HepG2 (cell line): Measurements from ENCODE around the gene RASGRP1. TPM values are rescaled to one million over a fixed set of nuclear protein-coding genes. Genes with fewer than 3 reads are reported as not detected.

Experiments
- ARHGAP35 ChIP-seq: sonication (generic); formaldehyde crosslinking; IDR thresholded peaks from 2 replicates; pipeline ENCODE4 v1.9.0; 2022; ENCODE audit warnings: mild to moderate bottlenecking, inconsistent platforms, moderate library complexity, missing genetic modification reagents, borderline replicate concordance
- NFE2L2 ChIP-seq: fragments of 150-350 bp; IDR thresholded peaks from 2 replicates; pipeline ENCODE4 v1.6.1; 2014; ENCODE audit warnings: low read length
- RAD51 ChIP-seq: fragments of 450-650 bp; IDR thresholded peaks from 2 replicates; pipeline ENCODE4 v1.6.1; 2016; ENCODE audit warnings: borderline replicate concordance
- SIN3A ChIP-seq: IDR thresholded peaks from 2 replicates; pipeline ENCODE4 v1.6.1; 2011; ENCODE audit warnings: low read depth, mild to moderate bottlenecking, control low read depth, low read length, borderline replicate concordance
- SKIL ChIP-seq: sonication (generic); formaldehyde crosslinking; IDR thresholded peaks from 2 replicates; pipeline ENCODE4 v1.8.0; 2022; ENCODE audit warnings: missing genetic modification reagents, mild to moderate bottlenecking, moderate library complexity, borderline replicate concordance
- ZNF264 ChIP-seq: sonication (generic); formaldehyde crosslinking; IDR thresholded peaks from 2 replicates; pipeline ENCODE4 v1.4.0; 2020; ENCODE audit warnings: missing genetic modification reagents
- ZNF407 ChIP-seq: sonication (generic); formaldehyde crosslinking; IDR thresholded peaks from one replicate; pipeline ENCODE4 v1.5.1; 2020; ENCODE audit warnings: mild to moderate bottlenecking, missing genetic modification reagents; ENCODE audit errors: not compliant biosample characterization
- ZNF619 ChIP-seq: sonication (generic); formaldehyde crosslinking; IDR thresholded peaks from 2 replicates; pipeline ENCODE4 v1.4.0; 2020; ENCODE audit warnings: mild to moderate bottlenecking, missing genetic modification reagents
- ZNF670 ChIP-seq: sonication (generic); formaldehyde crosslinking; IDR thresholded peaks from 2 replicates; pipeline ENCODE4 v1.8.0; 2022; ENCODE audit warnings: mild to moderate bottlenecking, missing genetic modification reagents, borderline replicate concordance
- ZNF777 ChIP-seq: sonication (generic); formaldehyde crosslinking; IDR thresholded peaks from 2 replicates; pipeline ENCODE4 v1.4.0; 2020; ENCODE audit warnings: missing genetic modification reagents
- polyA plus RNA-seq, 8 experiments: library from polyadenylated mRNA; depleted of rRNA in 3 of 8; stranded (reverse) in 7 of 8; unstranded in 1 of 8; fragments of >200 nt; fragmentation: Illumina TruSeq in 4 of 8; extraction: Trizol in 4 of 8; gene quantifications; 2 replicates each; pipeline versions ENCODE4 v1.2.1 to v1.2.3, GENCODE V29; 2011 to 2016; ENCODE audit warnings: low read depth in 4 of 8, missing spikeins in 1 of 8, mixed read lengths in 1 of 8; ENCODE audit not compliant: insufficient read depth in 1 of 8
- total RNA-seq, 5 experiments: library from RNA; depleted of rRNA; stranded (reverse); fragments of >200 nt; fragmentation: Illumina TruSeq; extraction: Trizol; gene quantifications; 2 replicates each; pipeline ENCODE4 v1.2.3, GENCODE V29; 2016; ENCODE audit warnings: low read depth in 1 of 5
- TF ChIP-seq, protein P1 (sequence below): IDR thresholded peaks from 2 replicates; pipeline ENCODE4 v1.6.1; 2018; ENCODE audit warnings: missing genetic modification reagents
- TF ChIP-seq, protein P2 (sequence below): sonication (generic); formaldehyde crosslinking; IDR thresholded peaks from 2 replicates; pipeline ENCODE4 v1.5.0; 2020; ENCODE audit warnings: mild to moderate bottlenecking, missing genetic modification reagents
- TF ChIP-seq, protein P3 (sequence below): sonication (generic); formaldehyde crosslinking; IDR thresholded peaks from 2 replicates; pipeline ENCODE4 v1.4.0; 2020; ENCODE audit warnings: low read depth, mild to moderate bottlenecking, missing genetic modification reagents

The RASGRP1 gene
- total and polyA plus RNA-seq, 2 of the 13 experiments (the other 11 are each of a cell fraction or from before 2014, with no cell fraction given): 0.07 TPM; not detected in 1

DNA sequence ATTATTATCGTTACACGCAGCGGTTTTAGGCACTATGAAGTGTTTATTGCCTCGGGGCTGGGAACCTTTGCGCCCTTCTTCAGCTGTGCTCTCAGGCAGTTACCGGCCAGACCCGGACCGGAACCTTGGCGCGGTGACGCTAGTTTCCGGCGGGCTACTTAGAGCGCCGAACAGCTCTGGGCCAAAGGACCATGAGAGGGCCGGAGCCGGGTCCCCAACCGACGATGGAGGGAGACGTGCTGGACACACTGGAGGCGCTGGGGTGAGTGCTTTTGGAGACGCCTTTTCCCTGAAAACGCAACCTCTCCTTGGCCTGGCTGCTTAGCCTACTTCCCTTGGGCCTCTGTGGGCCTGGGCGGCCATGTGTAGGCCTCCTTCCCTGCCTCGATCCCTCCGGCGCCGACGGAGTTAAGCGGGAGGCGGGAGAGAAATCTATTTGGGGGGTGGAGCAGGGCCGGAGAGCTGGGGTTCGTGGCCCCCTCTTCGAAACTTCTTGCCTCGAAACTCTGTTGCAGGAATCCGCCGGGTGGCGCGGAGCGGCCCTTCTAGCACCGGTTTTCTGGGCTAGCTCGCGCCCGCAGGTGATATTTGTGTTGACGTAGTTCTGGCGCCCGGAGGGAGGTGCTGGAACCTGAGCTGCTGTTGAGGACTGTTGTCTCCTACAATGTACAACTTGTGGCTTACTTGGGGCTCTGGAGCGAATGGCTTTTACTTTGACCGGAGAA, 110.5 kb downstream of the RASGRP1 start, which contains the start of gene FAM98B (continued):
- TF ChIP-seq, protein P1, sequence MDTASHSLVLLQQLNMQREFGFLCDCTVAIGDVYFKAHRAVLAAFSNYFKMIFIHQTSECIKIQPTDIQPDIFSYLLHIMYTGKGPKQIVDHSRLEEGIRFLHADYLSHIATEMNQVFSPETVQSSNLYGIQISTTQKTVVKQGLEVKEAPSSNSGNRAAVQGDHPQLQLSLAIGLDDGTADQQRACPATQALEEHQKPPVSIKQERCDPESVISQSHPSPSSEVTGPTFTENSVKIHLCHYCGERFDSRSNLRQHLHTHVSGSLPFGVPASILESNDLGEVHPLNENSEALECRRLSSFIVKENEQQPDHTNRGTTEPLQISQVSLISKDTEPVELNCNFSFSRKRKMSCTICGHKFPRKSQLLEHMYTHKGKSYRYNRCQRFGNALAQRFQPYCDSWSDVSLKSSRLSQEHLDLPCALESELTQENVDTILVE (CRISPR knock-in tag): peak; percentile 82; the same call in 1 of the 2 replicates
- TF ChIP-seq ZNF670 (CRISPR knock-in tag) (peak; percentile 89), ZNF407 (peak; percentile 65), ZNF777 (CRISPR knock-in tag) (no peak), NFE2L2 (no peak), ARHGAP35 (peak; percentile 78; the same call in 1 of the 2 replicates), ZNF619 (CRISPR knock-in tag) (no peak), ZNF264 (CRISPR knock-in tag) (peak; percentile 79; the same call in 1 of the 2 replicates), RAD51 (no peak), SKIL (CRISPR knock-in tag) (no peak), SIN3A (no peak)
- TF ChIP-seq, protein P2, sequence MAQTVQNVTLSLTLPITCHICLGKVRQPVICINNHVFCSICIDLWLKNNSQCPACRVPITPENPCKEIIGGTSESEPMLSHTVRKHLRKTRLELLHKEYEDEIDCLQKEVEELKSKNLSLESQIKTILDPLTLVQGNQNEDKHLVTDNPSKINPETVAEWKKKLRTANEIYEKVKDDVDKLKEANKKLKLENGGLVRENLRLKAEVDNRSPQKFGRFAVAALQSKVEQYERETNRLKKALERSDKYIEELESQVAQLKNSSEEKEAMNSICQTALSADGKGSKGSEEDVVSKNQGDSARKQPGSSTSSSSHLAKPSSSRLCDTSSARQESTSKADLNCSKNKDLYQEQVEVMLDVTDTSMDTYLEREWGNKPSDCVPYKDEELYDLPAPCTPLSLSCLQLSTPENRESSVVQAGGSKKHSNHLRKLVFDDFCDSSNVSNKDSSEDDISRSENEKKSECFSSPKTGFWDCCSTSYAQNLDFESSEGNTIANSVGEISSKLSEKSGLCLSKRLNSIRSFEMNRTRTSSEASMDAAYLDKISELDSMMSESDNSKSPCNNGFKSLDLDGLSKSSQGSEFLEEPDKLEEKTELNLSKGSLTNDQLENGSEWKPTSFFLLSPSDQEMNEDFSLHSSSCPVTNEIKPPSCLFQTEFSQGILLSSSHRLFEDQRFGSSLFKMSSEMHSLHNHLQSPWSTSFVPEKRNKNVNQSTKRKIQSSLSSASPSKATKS (CRISPR knock-in tag): peak; percentile 91; the same call in 1 of the 2 replicates
- TF ChIP-seq, protein P3, sequence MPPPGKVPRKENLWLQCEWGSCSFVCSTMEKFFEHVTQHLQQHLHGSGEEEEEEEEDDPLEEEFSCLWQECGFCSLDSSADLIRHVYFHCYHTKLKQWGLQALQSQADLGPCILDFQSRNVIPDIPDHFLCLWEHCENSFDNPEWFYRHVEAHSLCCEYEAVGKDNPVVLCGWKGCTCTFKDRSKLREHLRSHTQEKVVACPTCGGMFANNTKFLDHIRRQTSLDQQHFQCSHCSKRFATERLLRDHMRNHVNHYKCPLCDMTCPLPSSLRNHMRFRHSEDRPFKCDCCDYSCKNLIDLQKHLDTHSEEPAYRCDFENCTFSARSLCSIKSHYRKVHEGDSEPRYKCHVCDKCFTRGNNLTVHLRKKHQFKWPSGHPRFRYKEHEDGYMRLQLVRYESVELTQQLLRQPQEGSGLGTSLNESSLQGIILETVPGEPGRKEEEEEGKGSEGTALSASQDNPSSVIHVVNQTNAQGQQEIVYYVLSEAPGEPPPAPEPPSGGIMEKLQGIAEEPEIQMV (CRISPR knock-in tag): no peak
